AG20443 (cell line): ENCODE measurements around the gene VAT1L.

Experiments used
- DNase-seq: peaks from one replicate; pipeline ENCODE4 v3.0.0; 2012; ENCODE audit warnings: low spot score, mixed read lengths

The VAT1L gene

GRCh38 chr16:77788181-77789084, at the start of gene VAT1L:
Gene VAT1L (plus strand): TSS chr16:77788564. CDS start chr16:77788683, 119 bp downstream.
- DNase-seq: peak; percentile 74

- DNase-seq: no peak
Observed at GRCh38 chr16:77738706-77739558, 49.4 kb upstream of the VAT1L start.

- no peak for DNase-seq
Observed at GRCh38 chr16:77739559-77739892, 48.8 kb upstream of the VAT1L start.

- no peak for DNase-seq
Observed at GRCh38 chr16:77744141-77744540, 44.2 kb upstream of the VAT1L start.

- DNase-seq: no peak
Observed at GRCh38 chr16:77745972-77746371, 42.4 kb upstream of the VAT1L start.

- no peak for DNase-seq
Observed at GRCh38 chr16:77748421-77749005, 39.9 kb upstream of the VAT1L start.

GRCh38 chr16:77749415-77749814, 38.9 kb upstream of the VAT1L start:
- no peak for DNase-seq

- DNase-seq: no peak
Observed at GRCh38 chr16:77758046-77758445, 30.3 kb upstream of the VAT1L start.

GRCh38 chr16:77758508-77758907, 29.9 kb upstream of the VAT1L start:
- no peak for DNase-seq

- DNase-seq: no peak
Observed at GRCh38 chr16:77759201-77759600, 29.2 kb upstream of the VAT1L start.

- no peak for DNase-seq
Observed at GRCh38 chr16:77759821-77760220, 28.5 kb upstream of the VAT1L start.

GRCh38 chr16:77760800-77761199, 27.6 kb upstream of the VAT1L start:
- DNase-seq: no peak

GRCh38 chr16:77761204-77761603, 27.2 kb upstream of the VAT1L start:
- DNase-seq: no peak

GRCh38 chr16:77762262-77762661, 26.1 kb upstream of the VAT1L start:
- no peak for DNase-seq

GRCh38 chr16:77763994-77764393, 24.4 kb upstream of the VAT1L start:
- DNase-seq: no peak

GRCh38 chr16:77767211-77767610, 21.2 kb upstream of the VAT1L start:
- DNase-seq: no peak

GRCh38 chr16:77767826-77768225, 20.5 kb upstream of the VAT1L start:
- no peak for DNase-seq

GRCh38 chr16:77775911-77776909, 12.2 kb upstream of the VAT1L start:
- no peak for DNase-seq

GRCh38 chr16:77777745-77778144, 10.6 kb upstream of the VAT1L start:
- DNase-seq: no peak

GRCh38 chr16:77780378-77780837, 8.0 kb upstream of the VAT1L start:
- DNase-seq: peak; percentile 51

- DNase-seq: no peak
Observed at GRCh38 chr16:77781091-77781490, 7.3 kb upstream of the VAT1L start.
